Stimulated activated CD4-positive, alpha-beta T cell treated with anti-CD3 and anti-CD28 coated beads, Interleukin-15, amount 100 ng/mL, for 24 hours (primary cell): ENCODE data around the gene SNX30.
A peak's percentile ranks its signal among the peaks of the same experiment; 100 is the strongest.
"Not testable (repeated sequence)": the region's sequence is repeated elsewhere in the genome, so short reads cannot be mapped to it uniquely, and the experiment has no call there.

ENCODE experiments used
- DNase-seq: peaks from one replicate; pipeline ENCODE4 v3.0.0-alpha.2; 2020

Gene SNX30

GRCh38 chr9:112750016-112750763, at the start of gene SNX30:
TSS of gene SNX30 (plus strand) at chr9:112750760. CDS start at chr9:112751002, 242 bp downstream.
- peak; percentile 85 for DNase-seq

GRCh38 chr9:112703304-112703703, 47.3 kb upstream of the SNX30 start:
- no peak for DNase-seq

- no peak for DNase-seq
These were observed 44.7 kb upstream of the SNX30 start for GRCh38 chr9:112705768-112706427.

GRCh38 chr9:112711050-112711689, 39.4 kb upstream of the SNX30 start:
- DNase-seq = no peak

GRCh38 chr9:112712678-112713077, 37.9 kb upstream of the SNX30 start:
- DNase-seq = no peak

GRCh38 chr9:112717661-112718331, 32.8 kb upstream of the SNX30 start, which contains the start of gene INIP:
TSS of gene INIP (minus strand) at chr9:112718117. CDS start at chr9:112716485, 1,632 bp downstream.
- DNase-seq = peak; percentile 98

- DNase-seq = no peak
These were observed 31.3 kb upstream of the SNX30 start for GRCh38 chr9:112719241-112719691.

- DNase-seq = no peak
These were observed 30.9 kb upstream of the SNX30 start for GRCh38 chr9:112719696-112720095.

GRCh38 chr9:112720113-112720780, 30.3 kb upstream of the SNX30 start:
- no peak for DNase-seq

GRCh38 chr9:112722749-112723148, 27.8 kb upstream of the SNX30 start:
- not testable (repeated sequence) for DNase-seq

- DNase-seq = no peak
These were observed 24.6 kb upstream of the SNX30 start for GRCh38 chr9:112725961-112726360.

GRCh38 chr9:112726428-112726827, 24.1 kb upstream of the SNX30 start:
- DNase-seq = no peak

GRCh38 chr9:112728401-112728800, 22.2 kb upstream of the SNX30 start:
- no peak for DNase-seq

- no peak for DNase-seq
These were observed 18.6 kb upstream of the SNX30 start for GRCh38 chr9:112731971-112732370.

- DNase-seq = no peak
These were observed 15.7 kb upstream of the SNX30 start for GRCh38 chr9:112734892-112735291.

- no peak for DNase-seq
These were observed 7.2 kb upstream of the SNX30 start for GRCh38 chr9:112743216-112743836.

- no peak for DNase-seq
These were observed 6.4 kb upstream of the SNX30 start for GRCh38 chr9:112744177-112744576.

GRCh38 chr9:112747094-112747493, 3.5 kb upstream of the SNX30 start:
- no peak for DNase-seq

GRCh38 chr9:112750764-112751055, 150 bp downstream of the SNX30 start:
- no peak for DNase-seq

- DNase-seq = peak; percentile 59
These were observed 666 bp downstream of the SNX30 start for GRCh38 chr9:112751056-112751795.

- DNase-seq = no peak
These were observed 2.0 kb downstream of the SNX30 start for GRCh38 chr9:112752334-112753125.
